PC-9 (cell line): ENCODE results near the gene CCDC28B.

Source experiments
- CTCF ChIP-seq: fragments of 200-600 bp; sonication (generic); conservative IDR thresholded peaks from 2 replicates; pipeline ENCODE4 v1.6.1; 2017; ENCODE audit warnings: mixed run types, antibody characterized with exemption, mild to moderate bottlenecking, moderate library complexity
- EZH2 ChIP-seq: fragments of 200-600 bp; sonication (generic); IDR thresholded peaks from 2 replicates; pipeline ENCODE4 v1.8.0; 2017; ENCODE audit warnings: antibody characterized with exemption, low read depth

DNA sequence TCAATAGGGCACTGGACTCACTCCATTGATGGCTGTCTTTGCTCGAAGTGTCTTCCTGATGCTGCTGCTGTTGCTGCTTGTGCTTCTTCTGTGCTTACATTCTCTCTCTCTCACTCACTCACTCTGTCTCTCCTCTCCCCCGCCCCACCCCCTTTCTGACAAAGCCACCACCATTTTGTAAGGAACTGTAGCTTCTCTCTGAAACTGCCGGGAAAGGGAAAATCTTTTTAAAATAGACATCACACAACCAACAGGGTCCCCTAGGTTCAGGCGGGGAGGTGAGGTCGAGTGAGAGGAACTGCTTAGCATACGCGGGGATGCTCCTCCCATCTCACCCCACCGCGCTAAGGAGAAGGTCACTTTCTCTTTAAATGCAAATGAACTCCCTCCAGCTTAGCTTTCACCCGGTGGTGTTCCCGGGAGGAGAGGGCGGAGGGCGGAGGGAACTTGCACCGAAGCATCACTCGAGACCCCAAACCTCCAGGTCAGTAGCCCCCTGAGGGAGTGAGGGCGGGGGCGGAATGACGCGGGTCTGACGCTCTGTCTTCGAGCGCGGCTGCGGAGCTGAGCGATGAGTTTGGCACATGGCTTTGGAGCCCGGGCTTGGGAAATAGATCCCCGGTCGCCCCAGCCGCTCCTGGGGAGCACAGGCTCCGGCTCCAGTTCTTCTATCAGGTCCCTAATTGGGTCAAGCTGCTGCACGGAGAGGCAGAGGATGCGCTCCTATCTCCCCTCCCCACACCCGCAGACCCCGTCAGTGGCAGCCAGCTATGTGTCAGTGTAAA, at the start of gene CCDC28B:
- no peak for TF ChIP-seq CTCF
- TF ChIP-seq EZH2 = no peak
